Stimulated activated CD8-positive, alpha-beta memory T cell treated with anti-CD3 and anti-CD28 coated beads, Interleukin-4, amount 100 ng/mL, for 4 hours (primary cell): Measurements from ENCODE around the gene NLGN1.

Experiments
- DNase-seq, 2 donors: peaks; one replicate each; pipeline ENCODE4 v3.0.0-alpha.2; 2020; ENCODE audit warnings: low read depth in 2 of 2, low spot score in 1 of 2

The NLGN1 gene

DNA sequence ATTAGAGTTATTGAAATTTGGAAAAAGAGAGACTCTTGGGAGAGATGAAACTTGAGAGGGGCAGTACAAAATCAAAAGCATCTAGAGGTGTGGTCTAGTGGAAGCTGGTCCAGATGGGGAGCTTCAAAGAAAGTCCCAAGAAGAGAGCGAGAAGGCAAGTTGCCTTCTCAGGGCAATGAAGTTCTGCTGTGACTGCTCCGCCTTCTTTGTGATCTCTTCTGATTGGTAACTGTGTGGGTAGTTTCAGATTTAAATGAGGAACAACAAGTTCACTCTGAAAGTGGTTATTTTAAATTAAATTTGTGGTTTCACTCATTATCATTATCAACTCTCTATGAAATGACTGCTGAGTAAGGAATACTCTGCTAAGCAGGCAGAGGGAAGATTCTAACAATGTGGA, 233.3 kb downstream of the NLGN1 start:
- DNase-seq: no peak

- DNase-seq: no peak
These were observed 235.4 kb downstream of the NLGN1 start for GRCh38 chr3:173632945-173633344.

DNA sequence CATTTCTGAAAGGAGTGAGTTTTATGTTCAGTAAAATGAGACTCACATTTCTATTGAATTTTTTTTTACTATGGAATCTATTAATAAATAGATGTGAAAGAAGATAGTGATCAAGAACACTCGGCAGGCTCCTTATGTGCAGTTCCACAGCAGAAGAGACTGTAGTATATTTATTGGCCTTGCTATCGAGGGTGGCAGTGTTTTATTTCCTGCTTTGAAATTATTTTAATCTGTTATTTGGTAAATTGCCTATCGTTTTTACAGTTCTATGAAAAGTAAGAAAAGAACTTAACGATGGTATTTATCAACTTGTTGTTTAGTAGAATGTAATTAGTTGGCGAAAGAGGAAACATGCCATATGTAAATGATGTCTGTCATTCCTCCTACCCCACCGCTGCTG, 238.3 kb downstream of the NLGN1 start:
- no peak for DNase-seq

DNA sequence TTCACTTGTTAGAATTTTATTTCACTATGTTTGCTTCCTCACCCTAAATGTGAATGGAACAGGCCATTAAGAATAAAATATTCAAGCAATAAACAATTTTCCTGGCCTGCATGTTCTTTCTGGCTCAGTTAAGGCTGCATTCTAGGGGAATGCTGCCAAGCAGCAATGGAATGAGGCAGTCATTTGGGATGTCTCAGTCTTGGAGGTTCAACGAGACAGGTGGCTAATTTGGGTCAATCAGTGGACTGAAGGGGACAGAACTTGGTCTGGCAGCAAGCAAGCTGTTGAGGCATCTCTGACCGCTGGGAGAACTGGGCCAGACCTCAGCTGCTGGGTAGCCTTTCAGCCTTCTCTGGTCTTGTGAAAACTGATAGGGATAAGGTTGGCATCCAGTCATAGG, 241.6 kb downstream of the NLGN1 start:
- no peak for DNase-seq

DNA sequence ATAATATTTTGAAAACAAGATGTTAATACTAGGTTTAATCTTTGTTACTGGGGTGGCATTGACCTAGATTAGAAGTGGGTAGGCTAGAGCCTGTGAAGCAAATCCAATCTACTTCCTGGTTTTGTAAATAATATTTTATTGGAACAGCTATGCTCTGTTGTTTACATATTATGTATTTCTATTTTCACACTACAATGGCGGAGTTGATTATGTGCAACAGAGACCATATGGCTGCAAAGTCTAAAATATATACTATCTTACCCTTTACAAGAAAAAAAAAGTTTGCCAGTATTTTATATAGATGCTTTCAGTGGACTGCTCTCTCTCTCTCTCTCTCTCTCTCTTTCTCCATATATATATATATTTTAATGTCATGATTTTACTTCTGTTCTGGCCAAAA, 244.2 kb downstream of the NLGN1 start:
- DNase-seq: no peak

DNA sequence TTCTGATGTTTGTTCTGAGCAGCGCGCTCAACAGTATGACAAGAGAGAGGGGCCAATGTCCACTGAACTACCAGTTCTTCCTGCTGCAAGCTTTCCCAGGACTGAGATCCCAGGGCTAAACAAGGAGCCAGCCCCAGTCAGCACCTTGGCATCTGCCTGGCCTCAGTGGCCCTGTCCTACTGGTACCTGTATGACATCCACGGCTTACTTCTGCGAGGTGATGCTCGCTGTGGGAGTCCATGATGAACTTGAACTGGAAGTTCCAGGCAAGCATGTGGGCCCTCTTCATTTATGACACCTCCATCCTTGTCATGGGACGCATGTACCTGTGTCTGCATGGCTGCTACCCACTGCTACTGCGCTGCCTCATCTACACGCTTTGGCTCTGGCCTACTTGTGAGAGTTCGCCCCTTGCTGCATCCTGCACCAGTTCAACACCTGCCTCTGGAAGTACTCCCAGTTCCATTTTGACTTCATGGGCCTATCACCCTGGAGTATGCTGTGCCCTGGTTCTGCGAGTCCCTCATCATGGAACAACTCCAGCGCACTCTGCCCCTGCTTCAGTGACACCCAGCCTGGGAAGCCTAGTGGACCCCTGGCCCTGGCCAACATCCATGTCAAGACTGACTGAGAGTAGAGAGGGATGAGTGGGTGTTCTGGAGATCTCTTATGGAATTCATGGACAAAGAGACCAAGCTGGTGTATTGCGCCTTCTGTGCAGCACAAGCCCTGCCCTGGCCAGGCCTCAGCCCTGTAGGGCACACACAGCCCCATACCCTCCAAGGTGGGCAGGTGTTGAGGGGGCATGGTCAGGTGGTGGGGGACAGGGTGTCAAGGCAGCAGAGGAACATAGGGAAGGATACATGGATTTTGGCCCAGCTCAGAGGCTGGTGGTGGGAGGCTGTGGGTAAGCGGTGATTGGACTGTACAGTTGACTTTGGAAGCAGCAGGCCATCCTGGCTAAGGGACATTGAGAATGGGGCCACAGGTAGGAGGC, 246.8 kb downstream of the NLGN1 start:
- no peak for DNase-seq

- DNase-seq: no peak
These were observed 253.1 kb downstream of the NLGN1 start for GRCh38 chr3:173650596-173650995.

DNA sequence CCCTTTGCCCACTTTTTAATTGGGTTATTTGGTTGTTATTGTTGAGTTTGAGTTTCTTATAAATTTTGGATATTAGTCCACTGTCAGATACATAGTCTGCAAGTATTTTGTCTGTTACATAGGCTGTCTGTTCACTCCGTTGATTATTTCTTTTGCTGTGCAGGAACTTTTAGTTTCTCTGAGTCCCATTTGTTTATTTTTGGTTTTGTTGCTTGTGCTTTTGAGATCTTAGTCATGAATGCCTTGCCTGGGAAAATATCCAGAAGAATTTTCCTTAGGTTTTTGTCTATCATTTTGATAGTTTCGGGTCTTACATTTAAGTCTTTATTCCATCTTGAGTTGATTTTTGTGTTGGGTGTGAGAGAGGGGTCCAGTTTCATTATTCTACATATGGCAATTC, 254.5 kb downstream of the NLGN1 start:
- DNase-seq: no peak

- no peak for DNase-seq
These were observed 256.2 kb downstream of the NLGN1 start for GRCh38 chr3:173653781-173654180.

GRCh38 chr3:173659972-173660371, 262.4 kb downstream of the NLGN1 start:
- DNase-seq: no peak

GRCh38 chr3:173660645-173661299, 263.2 kb downstream of the NLGN1 start:
- no peak for DNase-seq

DNA sequence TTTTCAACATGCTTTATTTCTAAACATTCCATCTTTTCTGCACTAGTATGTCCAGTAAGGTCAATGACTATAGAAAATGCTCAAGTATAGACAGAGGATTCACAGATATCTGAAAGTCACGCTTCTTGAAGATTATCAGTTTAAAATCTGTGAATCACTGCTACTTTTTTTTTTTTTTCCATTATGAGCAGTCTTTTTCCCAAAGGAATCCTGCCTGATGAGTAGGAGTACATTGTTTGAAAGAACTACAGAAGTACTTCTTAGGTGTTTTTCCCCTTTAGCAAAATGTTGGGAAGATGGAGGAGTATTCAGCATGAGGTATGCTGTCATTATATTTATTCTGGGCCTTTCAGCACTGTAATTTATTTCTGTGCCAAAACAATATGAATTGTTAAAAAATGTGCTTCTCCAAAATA, 266.2 kb downstream of the NLGN1 start:
- no peak for DNase-seq

DNA sequence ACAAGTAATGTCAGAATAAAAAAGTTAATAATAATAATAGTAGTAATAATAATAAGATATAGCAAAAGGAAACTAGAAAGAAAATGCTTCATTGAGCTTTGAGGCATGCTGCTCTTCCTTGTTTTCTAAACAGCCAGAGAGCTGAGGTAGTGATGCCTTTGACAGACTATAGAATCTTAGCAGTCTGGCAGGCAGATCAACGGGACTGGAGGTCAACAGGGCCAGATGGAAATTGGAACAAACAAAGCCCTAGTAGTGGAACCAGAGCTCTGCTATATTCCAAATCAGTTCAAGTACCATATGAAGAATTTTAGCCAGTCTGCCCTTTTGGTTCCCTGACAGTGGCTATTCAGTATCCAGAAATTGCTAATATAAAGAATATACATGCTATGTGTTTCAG, 278.6 kb downstream of the NLGN1 start:
- no peak for DNase-seq

- DNase-seq: no peak
These were observed 283.7 kb downstream of the NLGN1 start for GRCh38 chr3:173681188-173681678.

GRCh38 chr3:173685456-173685855, 287.9 kb downstream of the NLGN1 start:
- no peak for DNase-seq

- no peak for DNase-seq
These were observed 290.8 kb downstream of the NLGN1 start for GRCh38 chr3:173688216-173688842.

DNA sequence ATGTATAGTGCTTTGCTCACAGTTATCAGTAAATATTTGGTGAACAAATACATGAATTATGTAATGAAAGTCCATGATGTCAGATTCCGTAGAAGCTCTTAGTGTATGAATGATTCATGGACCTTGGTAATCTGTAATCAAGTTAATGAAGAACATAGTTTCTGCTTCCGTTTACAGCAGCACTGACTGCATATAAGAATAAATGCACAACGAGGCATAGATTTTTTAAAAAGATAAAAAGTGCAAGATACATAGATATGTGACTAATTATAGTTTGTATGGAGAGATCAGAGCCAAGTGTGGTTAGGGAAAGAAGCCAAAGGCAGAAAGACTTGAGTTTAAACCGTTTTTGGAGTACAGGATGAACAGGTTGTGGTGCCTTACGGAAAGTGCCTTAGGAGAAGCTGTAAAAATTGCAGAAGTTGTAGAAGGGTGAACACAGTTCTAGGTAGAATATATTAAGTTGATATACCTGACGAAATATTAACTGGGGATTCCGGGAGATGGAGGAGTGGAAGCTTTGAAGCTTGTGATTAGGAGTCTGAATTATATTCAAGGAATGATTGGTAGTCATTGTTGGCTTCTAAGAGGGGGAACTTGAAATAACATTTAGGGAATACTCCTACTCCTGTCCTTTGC, 293.1 kb downstream of the NLGN1 start:
- no peak for DNase-seq

DNA sequence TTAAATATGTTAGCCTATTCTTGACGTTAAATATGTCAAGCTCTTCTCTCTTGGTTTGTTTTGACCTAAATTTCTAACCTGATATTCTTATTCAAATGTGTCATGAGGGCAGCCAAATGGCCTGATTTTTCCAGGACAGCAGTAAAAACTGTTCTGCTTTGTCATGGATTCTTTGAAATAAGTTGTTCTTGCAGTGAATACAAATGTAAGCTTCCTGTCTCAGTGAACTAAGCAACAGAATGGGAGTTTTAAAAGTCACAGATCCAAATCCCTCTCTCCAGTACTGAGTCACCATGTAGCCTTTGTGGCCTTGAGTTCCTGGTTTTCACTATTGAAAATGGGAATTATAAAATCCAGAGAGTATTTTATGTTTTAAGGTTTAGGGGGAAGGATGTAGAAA, 301.8 kb downstream of the NLGN1 start:
- no peak for DNase-seq

DNA sequence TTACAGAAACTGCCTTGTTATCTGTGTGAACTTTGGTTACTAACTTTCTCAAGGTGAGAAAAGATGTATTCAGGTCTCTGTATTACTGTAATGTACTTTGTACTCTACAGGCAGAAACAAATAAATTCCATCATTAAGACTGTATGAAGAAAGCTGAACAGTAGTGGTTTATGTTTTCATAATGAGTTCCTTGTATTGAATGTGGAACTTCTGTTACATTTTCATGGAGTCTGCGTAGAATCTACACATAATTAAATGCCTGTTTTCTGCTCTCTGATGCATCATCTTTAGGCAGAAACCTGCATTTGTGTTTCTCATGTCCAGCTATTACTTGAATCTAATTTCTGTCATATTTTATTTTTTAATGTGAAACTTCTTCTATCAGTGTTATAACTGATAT, 302.8 kb downstream of the NLGN1 start:
- DNase-seq: no peak

DNA sequence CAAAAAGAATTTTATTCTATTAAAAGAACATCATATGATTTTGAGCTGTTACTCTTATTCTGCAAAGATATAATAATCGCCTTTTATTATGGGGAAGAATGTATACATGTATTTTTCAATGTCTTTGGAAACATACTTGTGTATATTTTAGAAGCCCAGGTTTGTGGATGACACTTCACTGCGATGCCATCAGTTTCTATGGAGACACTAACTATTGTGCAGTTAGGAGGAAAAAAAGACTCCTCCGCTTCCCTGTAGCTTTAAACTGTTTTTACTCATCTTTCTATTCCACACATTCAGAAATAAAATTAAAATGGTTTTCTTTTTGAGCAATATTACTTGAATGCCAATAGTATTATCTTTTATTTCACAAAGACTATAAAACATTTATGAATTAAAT, 305.0 kb downstream of the NLGN1 start:
- no peak for DNase-seq

GRCh38 chr3:173703771-173704170, 306.2 kb downstream of the NLGN1 start:
- DNase-seq: no peak
